BLaER1 treated with 17β-estradiol and CSF1 and Interleukin-3, amounts not matched to agents 10 nM and 100 nM (cell line): ENCODE data around the gene PTDSS2.

Source experiments
- H3K27ac ChIP-seq, 11 experiments: shearing (Covaris generic); formaldehyde crosslinking; 2 replicates each; pipeline ENCODE4 v1.8.1; 2022
- H3K27me3 ChIP-seq, 11 experiments: shearing (Covaris generic); formaldehyde crosslinking; 2 replicates each; pipeline ENCODE4 v1.8.1; 2022
- H3K36me3 ChIP-seq, 11 experiments: shearing (Covaris generic); formaldehyde crosslinking; 2 replicates each; pipeline ENCODE4 v1.8.1; 2022
- H3K4me1 ChIP-seq, 10 experiments: shearing (Covaris generic); formaldehyde crosslinking; 2 replicates each; pipeline ENCODE4 v1.8.1; 2022
- H3K4me2 ChIP-seq, 11 experiments: shearing (Covaris generic); formaldehyde crosslinking; 2 replicates each; pipeline ENCODE4 v1.8.1; 2022
- H3K4me3 ChIP-seq, 10 experiments: shearing (Covaris generic); formaldehyde crosslinking; 2 replicates each; pipeline ENCODE4 v1.8.1; 2022
- H3K9ac ChIP-seq, 11 experiments: shearing (Covaris generic); formaldehyde crosslinking; 2 replicates each; pipeline ENCODE4 v1.8.1; 2022
- H3K9me3 ChIP-seq, 11 experiments: shearing (Covaris generic); formaldehyde crosslinking; replicated peaks in 1 of 11; 2 replicates each; pipeline ENCODE4 v1.8.1; 2022
- H4K20me1 ChIP-seq, 11 experiments: shearing (Covaris generic); formaldehyde crosslinking; 2 replicates each; pipeline ENCODE4 v1.8.1; 2022
- Cebpa-rat ChIP-seq, 11 experiments: shearing (Covaris generic); IDR thresholded peaks; 2 replicates each; pipeline ENCODE4 v1.8.1; 2022

Gene PTDSS2

DNA sequence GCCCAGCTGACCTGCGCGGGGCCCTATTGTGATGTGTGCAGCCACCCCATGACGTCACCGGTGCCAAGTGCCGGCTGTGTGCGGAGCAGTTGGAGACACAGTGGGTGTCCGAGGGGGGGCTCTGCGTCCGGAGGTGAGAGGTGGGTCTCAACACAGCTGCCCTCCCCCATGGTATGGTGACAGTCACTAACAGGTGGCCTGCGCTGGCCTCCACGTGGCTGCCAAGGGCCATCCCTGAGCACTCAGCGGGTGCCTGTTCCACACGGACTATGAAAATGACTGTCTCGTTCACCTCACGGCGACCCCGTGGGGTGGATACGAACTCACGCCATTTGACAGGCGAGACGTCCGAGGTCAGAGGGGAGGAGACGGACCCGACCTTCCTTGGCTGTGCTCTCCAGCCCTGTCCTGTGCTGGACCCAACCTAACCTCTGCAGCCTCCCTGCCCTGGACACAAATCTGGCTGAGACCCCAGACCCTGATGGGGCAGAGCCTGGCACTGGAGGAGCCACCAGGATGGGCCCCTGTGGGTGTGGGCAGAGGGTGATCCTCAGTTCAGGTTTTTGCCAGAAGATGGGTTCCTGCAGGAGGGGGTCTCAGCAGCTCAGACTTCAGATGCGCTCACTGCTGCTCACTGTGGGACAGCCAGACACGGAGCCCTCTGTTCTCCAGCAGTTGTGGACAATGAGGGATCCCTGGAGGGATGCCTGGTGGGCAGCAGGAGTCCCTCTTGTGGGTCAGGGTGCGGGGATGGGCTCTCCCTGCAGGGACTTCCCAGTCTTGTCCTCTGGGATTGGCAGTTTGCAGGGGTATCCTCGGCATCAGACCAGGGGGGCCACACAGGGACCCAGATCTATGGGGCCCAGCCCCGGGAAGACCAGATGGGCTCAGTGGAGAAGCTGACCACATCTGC lies 79.0 kb downstream of the PTDSS2 start:
- H3K4me3 ChIP-seq: no peak overlapping the region
- H3K4me2 ChIP-seq: no peak overlapping the region
- H3K27ac ChIP-seq: no peak overlapping the region
- H3K36me3 ChIP-seq: peaks cover 24 to 50% (median 42%) of the 10 kb centered on the region in 11 experiments
- peak overlapping the region in 4 of 11 experiments; percentile 0 to 27 (median 20); a peak in 3 of 22 replicates for H3K9ac ChIP-seq
- no peak for TF ChIP-seq Cebpa-rat (IDR thresholded peaks at IDR 0.05)
- H3K27me3 ChIP-seq: no peaks in the 10 kb centered on the region
- H3K9me3 ChIP-seq: no peaks in the 10 kb centered on the region
- peaks cover 5 to 20% (median 15%) of the 10 kb centered on the region in 10 experiments for H3K4me1 ChIP-seq
- H4K20me1 ChIP-seq: peaks cover 30 to 50% (median 40%) of the 10 kb centered on the region in 11 experiments

DNA sequence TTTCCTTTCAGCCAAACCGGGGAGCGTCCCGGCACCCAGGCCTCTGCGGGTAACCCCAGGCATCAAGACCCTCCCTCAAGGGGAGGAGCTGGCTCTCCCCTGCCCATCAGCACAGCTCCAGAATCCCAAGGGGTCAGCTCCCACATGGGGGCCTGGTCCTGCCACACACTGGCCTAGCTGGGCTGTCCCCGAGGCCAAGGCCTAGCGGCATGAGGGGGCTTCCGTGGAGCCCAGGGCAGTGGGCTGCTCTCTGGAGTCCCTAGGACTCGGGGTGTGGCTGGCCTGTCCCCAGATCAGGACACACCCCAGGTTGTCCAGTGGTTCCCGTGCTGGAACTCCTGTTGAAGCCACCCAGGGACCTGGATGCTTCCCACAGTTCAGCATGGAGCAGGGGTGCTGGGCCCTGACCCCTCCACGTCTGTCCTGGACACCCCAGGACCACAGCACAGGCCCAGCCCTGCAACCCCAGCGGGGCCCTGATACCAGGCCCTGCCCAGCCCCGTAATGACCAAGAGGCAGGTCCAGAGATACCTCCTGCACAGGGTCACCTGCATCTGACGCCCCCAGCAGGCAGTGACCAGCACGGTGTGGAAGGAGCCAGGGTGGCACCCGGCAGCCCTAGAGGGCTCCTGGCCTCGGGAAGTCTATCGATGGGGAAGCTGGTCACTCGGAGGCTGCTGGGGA lies 79.8 kb downstream of the PTDSS2 start:
- Histone ChIP-seq H3K4me3 (no peak overlapping the region), H4K20me1 (peaks cover 38 to 58% (median 48%) of the 10 kb centered on the region in 11 experiments), H3K27me3 (no peaks in the 10 kb centered on the region), H3K9me3 (no peaks in the 10 kb centered on the region), H3K4me1 (peaks cover 10 to 24% (median 21%) of the 10 kb centered on the region in 10 experiments), H3K4me2 (no peak overlapping the region), H3K9ac (peak overlapping the region in 4 of 11 experiments; percentile 0 to 27 (median 20); a peak in 3 of 22 replicates), H3K36me3 (peaks cover 24 to 51% (median 42%) of the 10 kb centered on the region in 11 experiments), H3K27ac (no peak overlapping the region)
- no peak for TF ChIP-seq Cebpa-rat (IDR thresholded peaks at IDR 0.05)

DNA sequence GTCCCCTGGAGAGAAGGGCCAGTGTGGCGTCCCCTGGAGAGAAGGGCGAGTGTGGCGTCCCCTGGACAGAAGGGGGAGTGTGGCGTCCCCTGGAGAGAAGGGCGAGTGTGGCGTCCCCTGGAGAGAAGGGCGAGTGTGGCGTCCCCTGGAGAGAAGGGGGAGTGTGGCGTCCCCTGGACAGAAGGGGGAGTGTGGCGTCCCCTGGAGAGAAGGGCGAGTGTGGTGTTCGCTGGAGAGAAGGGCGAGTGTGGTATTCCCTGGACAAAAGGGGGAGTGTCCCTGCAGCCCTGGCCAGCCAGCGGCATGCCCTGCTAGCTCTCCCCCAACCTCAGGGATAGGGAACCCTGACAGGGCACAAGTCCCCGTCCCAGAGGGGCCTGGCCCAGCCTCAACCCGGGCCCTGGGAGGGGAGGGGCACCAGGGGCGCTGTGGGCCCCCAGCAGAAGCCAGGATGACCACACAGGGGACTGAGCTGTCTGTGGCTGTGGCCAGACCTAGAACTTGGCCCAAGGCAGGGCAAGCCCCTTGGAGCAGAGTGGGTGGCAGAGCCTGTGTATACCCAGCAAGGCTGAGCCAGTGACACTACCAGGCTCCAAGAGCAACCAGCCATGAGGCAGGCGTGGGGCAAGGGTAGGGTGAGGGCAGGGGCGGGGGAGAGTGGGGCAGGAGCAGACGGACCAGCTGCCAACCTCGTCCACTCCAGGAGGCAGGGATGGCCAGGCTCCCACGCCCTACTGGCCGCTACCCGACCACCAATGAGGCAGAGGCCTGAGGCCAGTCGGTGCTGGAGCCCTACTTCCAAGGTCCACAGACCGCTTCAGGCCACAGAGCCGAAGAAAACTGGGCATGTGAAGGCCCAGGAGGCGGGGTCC lies 81.1 kb downstream of the PTDSS2 start:
- H4K20me1 ChIP-seq: peaks cover 38 to 59% (median 50%) of the 10 kb centered on the region in 11 experiments
- H3K36me3 ChIP-seq: peaks cover 24 to 51% (median 42%) of the 10 kb centered on the region in 11 experiments

DNA sequence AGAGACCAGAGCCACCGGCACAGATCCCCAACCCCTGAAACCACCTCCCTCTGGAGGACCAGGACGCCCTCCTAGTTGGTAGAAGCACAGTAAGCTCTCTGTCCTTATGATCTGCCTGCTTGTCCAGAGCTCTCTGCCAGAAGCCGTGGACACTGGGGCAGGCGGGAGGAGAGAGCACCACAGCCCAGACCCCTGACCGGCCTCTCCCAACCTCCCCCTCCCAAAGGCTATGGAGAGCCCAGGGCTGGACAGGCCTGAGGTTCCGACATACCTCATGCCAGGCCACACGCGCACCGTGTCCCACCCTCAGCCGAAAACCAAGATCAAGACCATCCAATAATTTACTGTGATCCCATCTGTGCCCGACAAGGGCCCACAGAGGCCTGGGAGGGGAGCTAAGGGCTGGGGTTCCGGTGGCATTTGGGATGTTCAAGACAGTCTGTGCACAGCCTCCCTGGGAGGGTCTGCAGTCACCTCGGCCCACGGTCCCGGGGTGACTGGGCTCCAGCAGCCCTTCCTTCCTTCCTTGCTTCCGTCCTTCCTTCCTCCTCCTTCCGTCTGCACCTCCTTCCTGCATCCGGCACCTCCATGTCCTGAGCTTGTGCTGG lies 81.9 kb downstream of the PTDSS2 start:
- H3K4me2 ChIP-seq: peak overlapping the region in 1 of 11 experiments; percentile 96; a peak in 1 of 22 replicates
- no peak for TF ChIP-seq Cebpa-rat (IDR thresholded peaks at IDR 0.05)
- peaks cover 38 to 59% (median 50%) of the 10 kb centered on the region in 11 experiments for H4K20me1 ChIP-seq
- peaks cover 23 to 37% (median 33%) of the 10 kb centered on the region in 10 experiments for H3K4me1 ChIP-seq
- H3K9ac ChIP-seq: 0 out of 22 replicates have a peak overlapping the region, but pooled peaks of 1 of the 11 experiments have one; percentile 6
- H3K27me3 ChIP-seq: no peaks in the 10 kb centered on the region
- H3K9me3 ChIP-seq: no peaks in the 10 kb centered on the region
- no peak overlapping the region for H3K4me3 ChIP-seq
- no peak overlapping the region for H3K27ac ChIP-seq
- peaks cover 24 to 51% (median 42%) of the 10 kb centered on the region in 11 experiments for H3K36me3 ChIP-seq

More for the DNA sequence above, 81.1 kb downstream of the PTDSS2 start:
- no peaks in the 10 kb centered on the region for H3K9me3 ChIP-seq
- no peak overlapping the region for H3K4me2 ChIP-seq
- no peak overlapping the region for H3K27ac ChIP-seq
- no peak for TF ChIP-seq Cebpa-rat (IDR thresholded peaks at IDR 0.05)
- no peaks in the 10 kb centered on the region for H3K27me3 ChIP-seq
- no peak overlapping the region for H3K4me3 ChIP-seq
- H3K4me1 ChIP-seq: peaks cover 15 to 28% (median 25%) of the 10 kb centered on the region in 10 experiments
- H3K9ac ChIP-seq: 0 out of 22 replicates have a peak overlapping the region, but pooled peaks of 1 of the 11 experiments have one; percentile 6

DNA sequence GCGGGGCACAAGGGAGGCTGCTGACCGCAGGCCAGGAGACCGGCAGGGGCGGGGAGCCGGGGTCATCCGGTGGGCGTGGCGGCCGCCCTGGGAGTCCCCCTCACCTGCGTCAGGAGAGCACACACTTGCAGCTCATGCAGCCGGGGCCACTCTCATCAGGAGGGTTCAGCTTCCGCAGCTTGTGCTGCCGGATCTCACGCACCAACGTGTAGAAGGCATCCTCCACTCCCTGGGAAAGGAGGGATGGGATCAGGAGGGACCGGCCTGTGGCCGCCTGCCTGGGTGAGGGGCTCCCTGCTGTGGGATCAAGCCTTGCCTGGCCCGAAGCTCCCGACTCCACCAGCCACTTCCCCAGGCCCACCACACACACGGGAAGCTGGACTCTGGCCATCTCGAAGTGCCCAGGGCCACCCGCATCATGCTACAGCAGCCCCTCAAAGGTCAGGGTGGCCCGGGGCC lies 82.5 kb downstream of the PTDSS2 start:
- H3K27me3 ChIP-seq: no peaks in the 10 kb centered on the region
- no peak overlapping the region; a peak in 1 of 22 replicates for H3K9ac ChIP-seq
- no peak overlapping the region for H3K27ac ChIP-seq
- H4K20me1 ChIP-seq: peaks cover 38 to 59% (median 50%) of the 10 kb centered on the region in 11 experiments
- H3K4me2 ChIP-seq: peak overlapping the region in 2 of 11 experiments; percentile 96 to 98; a peak in 5 of 22 replicates
- no peaks in the 10 kb centered on the region for H3K9me3 ChIP-seq
- H3K4me3 ChIP-seq: no peak overlapping the region
- peaks cover 27 to 42% (median 37%) of the 10 kb centered on the region in 10 experiments for H3K4me1 ChIP-seq
- peaks cover 24 to 51% (median 42%) of the 10 kb centered on the region in 11 experiments for H3K36me3 ChIP-seq
- TF ChIP-seq Cebpa-rat (IDR thresholded peaks at IDR 0.05): no peak

DNA sequence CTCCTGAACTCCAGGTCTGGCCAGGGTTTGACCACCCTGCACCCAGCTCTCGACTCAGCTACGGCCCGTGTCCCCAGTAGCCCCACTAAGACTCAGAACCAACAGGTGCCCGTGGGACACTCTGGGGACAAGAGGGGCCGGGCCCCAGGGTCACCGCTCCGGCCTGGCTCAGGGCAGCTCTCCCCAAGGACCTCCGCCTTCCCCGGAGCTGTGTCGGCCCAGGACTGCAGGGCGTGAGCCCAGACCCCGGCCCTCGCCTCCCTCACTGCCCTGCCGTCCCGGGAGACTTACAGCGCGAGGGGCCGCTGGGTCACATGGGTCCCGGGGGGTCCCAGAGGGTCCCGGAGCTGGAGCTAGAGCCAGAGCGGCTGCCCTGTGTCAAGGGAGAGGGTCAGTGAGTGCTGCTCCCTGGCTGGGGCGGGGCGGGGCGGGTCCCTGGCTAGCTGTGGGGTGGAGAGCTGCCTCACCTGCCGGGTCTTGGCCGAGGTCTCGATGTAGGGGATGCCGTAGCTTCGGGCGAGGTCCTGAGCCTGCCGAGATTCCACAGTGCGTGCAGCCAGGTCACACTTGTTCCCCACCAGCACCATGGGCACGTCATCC lies 83.0 kb downstream of the PTDSS2 start:
- H3K4me3 ChIP-seq: no peak overlapping the region
- no peak for TF ChIP-seq Cebpa-rat (IDR thresholded peaks at IDR 0.05)
- H3K36me3 ChIP-seq: peaks cover 24 to 51% (median 42%) of the 10 kb centered on the region in 11 experiments
- H3K4me1 ChIP-seq: peaks cover 32 to 47% (median 42%) of the 10 kb centered on the region in 10 experiments
- H3K4me2 ChIP-seq: peak overlapping the region in 6 of 11 experiments; percentile 93 to 98 (median 96); a peak in 13 of 22 replicates
- peak overlapping the region in 5 of 11 experiments; percentile 13 to 88 (median 25); a peak in 7 of 22 replicates for H3K9ac ChIP-seq
- H3K9me3 ChIP-seq: no peaks in the 10 kb centered on the region
- H3K27me3 ChIP-seq: no peaks in the 10 kb centered on the region
- H4K20me1 ChIP-seq: peaks cover 38 to 59% (median 50%) of the 10 kb centered on the region in 11 experiments
- no peak overlapping the region for H3K27ac ChIP-seq

DNA sequence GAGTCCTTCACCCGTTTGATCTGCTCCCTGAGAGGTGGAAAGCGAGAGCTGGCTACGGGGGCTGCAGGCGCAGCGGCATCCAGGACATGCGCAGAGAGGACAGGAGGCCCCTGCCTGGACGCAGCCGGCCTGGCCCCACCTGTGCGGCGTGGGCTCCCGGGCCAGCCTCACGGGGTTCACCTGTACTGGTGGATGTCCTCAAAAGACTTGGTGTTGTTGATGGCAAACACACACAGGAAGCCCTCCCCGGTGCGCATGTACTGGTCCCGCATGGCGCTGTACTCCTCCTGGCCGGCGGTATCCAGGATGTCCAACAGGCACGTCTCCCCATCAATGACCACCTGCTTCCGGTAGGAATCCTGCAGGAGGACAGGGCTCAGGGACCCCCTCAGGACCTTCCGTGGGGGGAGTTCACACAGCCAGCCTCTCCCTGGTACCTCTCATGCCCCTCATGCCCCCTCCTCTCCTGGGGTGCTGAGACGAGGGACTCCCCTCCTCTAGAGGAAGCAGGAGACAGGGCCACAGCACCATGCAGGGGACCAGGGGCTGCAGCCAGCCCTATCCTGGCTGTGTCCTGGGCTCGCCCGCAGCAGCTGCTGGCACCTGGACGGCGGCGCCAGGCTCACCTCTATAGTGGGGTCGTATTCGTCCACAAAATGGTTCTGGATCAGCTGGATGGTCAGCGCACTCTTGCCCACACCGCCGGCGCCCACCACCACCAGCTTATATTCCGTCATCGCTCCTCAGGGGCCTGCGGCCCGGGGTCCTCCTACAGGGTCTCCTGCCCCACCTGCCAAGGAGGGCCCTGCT lies 83.7 kb downstream of the PTDSS2 start:
- peak overlapping the region; percentile 78 to 97 (median 90) for H3K4me3 ChIP-seq
- no peak for TF ChIP-seq Cebpa-rat (IDR thresholded peaks at IDR 0.05)
- H3K27me3 ChIP-seq: no peaks in the 10 kb centered on the region
- peak overlapping the region in 5 of 11 experiments; percentile 69 to 79 (median 77); a peak in 5 of 22 replicates for H3K27ac ChIP-seq
- no peaks in the 10 kb centered on the region for H3K9me3 ChIP-seq
- peaks cover 38 to 55% (median 50%) of the 10 kb centered on the region in 11 experiments for H4K20me1 ChIP-seq
- H3K4me2 ChIP-seq: peak overlapping the region; percentile 75 to 98 (median 96)
- H3K36me3 ChIP-seq: peaks cover 24 to 49% (median 42%) of the 10 kb centered on the region in 11 experiments
- peaks cover 39 to 54% (median 47%) of the 10 kb centered on the region in 10 experiments for H3K4me1 ChIP-seq
- H3K9ac ChIP-seq: peak overlapping the region; percentile 83 to 94 (median 90)
